Vagina (tissue), 2 donors: Measurements from ENCODE around the gene KDELR1. TPM values are rescaled to one million over a fixed set of nuclear protein-coding genes. Genes with fewer than 3 reads are reported as not detected.

Experiments used
- DNase-seq, 2 donors: peaks; one replicate each; pipeline ENCODE4 v3.0.0-alpha.2; 2017; ENCODE audit errors: extremely low spot score in 2 of 2
- H3K27ac ChIP-seq: fragments of 200-600 bp; sonication (generic); one replicate; pipeline ENCODE4 v1.5.1; 2019
- H3K27me3 ChIP-seq: fragments of 200-600 bp; sonication (generic); one replicate; pipeline ENCODE4 v1.5.1; 2019
- H3K36me3 ChIP-seq, 2 donors: fragments of 200-600 bp; sonication (generic); one replicate each; pipeline ENCODE4 v1.5.1; 2017 to 2019
- H3K4me1 ChIP-seq: fragments of 200-600 bp; sonication (generic); one replicate; pipeline ENCODE4 v1.5.1; 2019
- H3K4me3 ChIP-seq, 2 donors: fragments of 200-600 bp; sonication (generic); 1 replicate in 1 of 2; 2 replicates in 1 of 2; pipeline ENCODE4 v1.5.1; 2016 to 2019
- H3K9me3 ChIP-seq: fragments of 200-600 bp; sonication (generic); one replicate; pipeline ENCODE4 v1.5.1; 2019
- CTCF ChIP-seq, 3 experiments: fragments of 450-650 bp in 2 of 3; fragments of 200-600 bp in 1 of 3; sonication (generic) in 1 of 3; IDR thresholded peaks; one replicate each; pipeline ENCODE4 v1.5.1; 2017 to 2019; ENCODE audit warnings: antibody characterized with exemption in 3 of 3, mild to moderate bottlenecking in 2 of 3, moderate library complexity in 2 of 3
- POLR2A ChIP-seq, 2 donors: fragments of 450-650 bp; IDR thresholded peaks; one replicate each; pipeline ENCODE4 v1.6.1; 2017; ENCODE audit warnings: antibody characterized with exemption in 2 of 2, mild to moderate bottlenecking in 2 of 2, moderate library complexity in 2 of 2
- POLR2AphosphoS5 ChIP-seq, 2 donors: sonication (generic); formaldehyde crosslinking; IDR thresholded peaks; one replicate each; pipeline ENCODE4 v1.9.0; 2017; ENCODE audit warnings: antibody characterized with exemption in 2 of 2, mild to moderate bottlenecking in 2 of 2, low read depth in 1 of 2; ENCODE audit not compliant: insufficient read depth in 1 of 2
- intact Hi-C: fragments of 100-400 bp; cut with DNase I; formaldehyde crosslinking; loops from one replicate; pipeline ENCODE4 v1.15.1; 2023
- total RNA-seq: library from RNA; depleted of rRNA; stranded (reverse); fragments of >200 nt; gene quantifications from one replicate; pipeline ENCODE4 v1.2.3, GENCODE V29; 2016

Gene KDELR1
- total RNA-seq, 1 donor from 2014 or later = 90.8 TPM

GRCh38 chr19:48397263-48398101, 6.1 kb upstream of the KDELR1 start:
- Histone ChIP-seq H3K4me3 (peak overlapping the region; percentile 33 to 48), H3K27ac (no peak overlapping the region), H3K36me3 (no peaks in the 10 kb centered on the region), H3K9me3 (no peaks in the 10 kb centered on the region), H3K27me3 (peaks cover 17% of the 10 kb centered on the region), H3K4me1 (peaks cover 26% of the 10 kb centered on the region)
- DNase-seq = no peak
- intact Hi-C loops = no loop called here
- TF ChIP-seq CTCF (IDR thresholded peaks at IDR 0.05) = no peak
- TF ChIP-seq POLR2AphosphoS5 (IDR thresholded peaks at IDR 0.05; ENCODE audit: insufficient read depth in 1 of 2, low read depth in 1 of 2) = no peak
- TF ChIP-seq POLR2A (IDR thresholded peaks at IDR 0.05) = no peak

- DNase-seq = no peak
- Histone ChIP-seq H3K4me1 (peaks cover 26% of the 10 kb centered on the region), H3K36me3 (no peaks in the 10 kb centered on the region), H3K4me3 (no peak overlapping the region), H3K9me3 (no peaks in the 10 kb centered on the region), H3K27ac (no peak overlapping the region), H3K27me3 (peaks cover 17% of the 10 kb centered on the region)
- TF ChIP-seq POLR2AphosphoS5 (IDR thresholded peaks at IDR 0.05; ENCODE audit: insufficient read depth in 1 of 2, low read depth in 1 of 2) (no peak), CTCF (IDR thresholded peaks at IDR 0.05) (no peak), POLR2A (IDR thresholded peaks at IDR 0.05) (no peak)
- intact Hi-C loops = no loop called here
These were observed 5.4 kb upstream of the KDELR1 start for GRCh38 chr19:48396824-48397176.

- Histone ChIP-seq H3K9me3 (no peaks in the 10 kb centered on the region), H3K36me3 (no peaks in the 10 kb centered on the region), H3K27ac (no peak overlapping the region), H3K4me3 (no peak overlapping the region), H3K4me1 (peaks cover 26% of the 10 kb centered on the region), H3K27me3 (peaks cover 17% of the 10 kb centered on the region)
- TF ChIP-seq POLR2AphosphoS5 (IDR thresholded peaks at IDR 0.05; ENCODE audit: insufficient read depth in 1 of 2, low read depth in 1 of 2) (no peak), CTCF (IDR thresholded peaks at IDR 0.05) (no peak), POLR2A (IDR thresholded peaks at IDR 0.05) (no peak)
- intact Hi-C loops = no loop called here
- no peak for DNase-seq
These were observed 4.9 kb upstream of the KDELR1 start for GRCh38 chr19:48396016-48396823.

GRCh38 chr19:48395499-48395898, 4.1 kb upstream of the KDELR1 start:
- DNase-seq = no peak
- Histone ChIP-seq H3K27me3 (peaks cover 17% of the 10 kb centered on the region), H3K9me3 (no peaks in the 10 kb centered on the region), H3K36me3 (no peaks in the 10 kb centered on the region), H3K4me1 (peaks cover 26% of the 10 kb centered on the region), H3K4me3 (no peak overlapping the region), H3K27ac (no peak overlapping the region)
- TF ChIP-seq CTCF (IDR thresholded peaks at IDR 0.05) = no peak
- no peak for TF ChIP-seq POLR2AphosphoS5 (IDR thresholded peaks at IDR 0.05; ENCODE audit: insufficient read depth in 1 of 2, low read depth in 1 of 2)
- no peak for TF ChIP-seq POLR2A (IDR thresholded peaks at IDR 0.05)
- intact Hi-C loops = no loop called here

GRCh38 chr19:48395170-48395455, 3.8 kb upstream of the KDELR1 start:
- Histone ChIP-seq H3K27me3 (peaks cover 17% of the 10 kb centered on the region), H3K4me1 (peaks cover 30% of the 10 kb centered on the region), H3K9me3 (no peaks in the 10 kb centered on the region), H3K27ac (no peak overlapping the region), H3K4me3 (no peak overlapping the region), H3K36me3 (no peaks in the 10 kb centered on the region)
- intact Hi-C loops = no loop called here
- TF ChIP-seq CTCF (IDR thresholded peaks at IDR 0.05) (no peak), POLR2AphosphoS5 (IDR thresholded peaks at IDR 0.05; ENCODE audit: insufficient read depth in 1 of 2, low read depth in 1 of 2) (no peak), POLR2A (IDR thresholded peaks at IDR 0.05) (no peak)
- DNase-seq = no peak
